HG02571 (cell line): ENCODE data around the gene ERBB4.

Experiments used
- ATAC-seq: cut with Tn5 transposase; IDR thresholded peaks from one replicate; pipeline ENCODE4 v1.9.1; 2021; ENCODE audit warnings: mild to moderate bottlenecking, moderate library complexity; ENCODE audit not compliant: unreplicated experiment

Gene ERBB4

GRCh38 chr2:212364112-212364985, 174.3 kb downstream of the ERBB4 start:
- no peak for ATAC-seq

- no peak for ATAC-seq
Observed at GRCh38 chr2:212361174-212361756, 177.3 kb downstream of the ERBB4 start.

GRCh38 chr2:212360068-212360460, 178.5 kb downstream of the ERBB4 start:
- no peak for ATAC-seq

GRCh38 chr2:212359425-212360067, 179.1 kb downstream of the ERBB4 start:
- ATAC-seq = no peak

GRCh38 chr2:212357606-212358005, 181.0 kb downstream of the ERBB4 start:
- no peak for ATAC-seq

- no peak for ATAC-seq
Observed at GRCh38 chr2:212354382-212354781, 184.2 kb downstream of the ERBB4 start.

- ATAC-seq = no peak
Observed at GRCh38 chr2:212348501-212348900, 190.1 kb downstream of the ERBB4 start.

DNA sequence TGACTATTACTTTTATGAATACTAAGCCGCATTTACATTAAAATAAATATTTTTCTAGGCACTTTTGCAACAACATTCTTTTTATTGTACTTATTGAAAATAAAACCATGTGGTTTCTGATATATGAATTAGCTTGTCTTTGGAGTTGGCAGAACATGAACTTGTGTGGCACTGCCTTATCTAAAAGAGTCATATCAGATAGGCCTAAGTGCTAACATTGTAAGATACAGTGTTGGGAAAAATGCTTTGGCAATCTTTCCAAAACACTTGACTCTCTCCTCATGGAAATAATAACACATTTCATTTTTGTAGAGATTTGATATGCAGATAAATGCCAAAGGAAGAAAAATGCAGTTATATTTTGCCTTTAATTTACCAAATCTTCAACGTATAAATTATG, 191.7 kb downstream of the ERBB4 start:
- no peak for ATAC-seq

- no peak for ATAC-seq
Observed at GRCh38 chr2:212345966-212346365, 192.6 kb downstream of the ERBB4 start.

DNA sequence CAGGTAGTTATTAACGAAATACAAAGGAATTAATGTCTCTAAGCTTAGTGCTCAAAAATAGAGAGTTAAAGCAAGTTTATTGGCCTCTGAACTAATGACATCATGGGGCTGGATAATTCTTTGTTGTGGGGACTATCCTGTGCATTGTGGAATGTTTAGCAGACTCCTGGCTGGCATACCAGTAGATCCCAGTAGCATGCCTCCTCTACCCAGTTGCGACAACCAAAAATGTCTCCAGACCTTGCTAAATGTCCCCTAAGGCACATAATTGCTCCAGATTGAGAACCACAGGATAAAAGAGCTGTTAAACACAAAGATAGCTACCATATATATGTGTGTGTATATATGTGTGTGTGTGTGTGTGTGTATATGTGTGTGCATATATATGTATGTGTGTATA, 194.5 kb downstream of the ERBB4 start:
- no peak for ATAC-seq

DNA sequence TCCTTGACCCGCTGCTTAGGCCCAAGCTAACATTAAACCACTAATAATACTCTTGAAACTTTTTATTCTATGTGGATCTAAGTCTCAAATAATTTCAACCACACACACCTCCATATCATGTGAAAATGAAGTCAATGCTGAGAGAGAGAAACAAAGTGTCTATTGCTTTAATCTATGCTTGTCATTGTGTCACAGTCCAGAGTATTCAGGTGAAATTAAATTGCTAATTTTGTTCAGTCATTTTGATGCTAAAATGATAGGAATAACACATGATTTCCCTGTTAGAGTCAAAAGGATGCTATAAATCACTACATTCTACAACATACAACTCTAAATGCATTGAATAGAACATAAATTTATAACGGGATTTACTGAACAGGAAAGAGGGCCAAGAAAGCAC, 195.4 kb downstream of the ERBB4 start:
- no peak for ATAC-seq

GRCh38 chr2:212337486-212338343, 200.9 kb downstream of the ERBB4 start:
- ATAC-seq = no peak

DNA sequence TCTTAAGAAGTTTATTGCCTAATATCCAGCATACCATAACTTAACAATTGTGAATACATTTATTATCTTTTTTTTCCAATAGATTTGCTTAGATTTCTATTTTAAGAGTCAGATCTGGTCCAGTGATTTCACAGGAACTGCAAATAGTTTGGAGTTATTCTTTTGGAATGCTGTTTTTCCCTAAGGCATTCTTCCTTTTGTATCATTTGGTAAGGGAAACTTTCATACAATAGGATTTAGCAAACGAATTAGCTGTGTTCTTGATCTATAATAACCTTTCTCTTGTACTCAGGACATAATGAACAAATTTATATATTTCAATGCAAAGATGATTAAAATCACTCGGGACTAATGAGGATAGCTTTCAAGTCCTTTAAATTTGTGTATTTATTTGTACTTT, 201.6 kb downstream of the ERBB4 start:
- no peak for ATAC-seq

DNA sequence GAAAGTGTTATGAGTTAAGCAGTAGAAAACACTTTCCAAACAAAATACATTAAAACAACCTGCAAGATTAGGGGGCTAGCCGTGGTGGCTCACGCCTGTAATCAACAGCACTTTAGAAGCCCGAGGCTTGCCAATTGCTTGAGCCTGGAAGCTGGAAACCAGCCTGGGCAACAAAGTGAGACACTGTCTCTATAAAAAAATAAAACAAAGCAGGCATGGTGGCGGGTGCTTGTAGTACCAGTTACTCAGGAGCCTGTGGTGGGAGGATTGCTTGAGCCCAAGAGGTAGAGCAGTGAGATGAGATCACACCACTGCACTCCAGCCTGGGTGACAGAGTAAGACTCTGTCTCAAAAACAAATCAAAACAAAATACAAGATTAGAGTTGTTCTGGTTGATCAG, 208.3 kb downstream of the ERBB4 start:
- no peak for ATAC-seq

DNA sequence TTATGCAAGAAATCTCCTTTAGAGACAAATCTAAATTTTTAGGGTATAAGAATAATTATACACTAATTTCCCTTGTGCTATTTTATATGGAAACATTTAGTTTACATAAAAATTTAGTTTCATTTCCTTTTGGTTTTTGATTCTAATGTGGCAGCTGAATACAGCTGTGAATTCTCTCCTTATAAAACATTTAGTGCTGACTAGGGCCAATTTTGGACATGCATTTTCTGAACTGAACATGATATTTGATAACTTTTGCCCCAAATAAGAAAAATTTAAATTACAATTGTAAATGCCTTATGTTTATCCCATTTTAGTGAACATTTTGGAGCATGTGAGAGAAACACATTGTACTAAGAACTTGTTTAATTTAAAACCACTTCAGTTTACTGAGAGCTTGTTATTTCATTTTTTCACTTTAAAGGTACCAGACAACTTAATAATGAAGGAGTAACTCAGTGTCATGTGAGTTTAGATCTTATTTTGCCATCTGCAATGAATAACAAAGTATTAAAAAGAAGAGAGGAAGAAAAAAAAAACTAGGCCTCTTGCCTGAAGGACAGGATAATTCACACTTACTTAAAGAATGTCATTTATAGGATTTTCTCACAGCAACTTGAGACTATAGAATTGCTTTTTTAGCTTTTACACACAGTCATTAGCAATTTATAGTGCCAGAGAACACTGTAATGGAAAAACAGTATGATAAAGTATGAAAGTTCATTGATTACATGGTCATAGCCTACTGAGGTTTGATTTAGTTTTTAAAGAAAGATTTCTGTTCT, 209.7 kb downstream of the ERBB4 start:
- no peak for ATAC-seq

DNA sequence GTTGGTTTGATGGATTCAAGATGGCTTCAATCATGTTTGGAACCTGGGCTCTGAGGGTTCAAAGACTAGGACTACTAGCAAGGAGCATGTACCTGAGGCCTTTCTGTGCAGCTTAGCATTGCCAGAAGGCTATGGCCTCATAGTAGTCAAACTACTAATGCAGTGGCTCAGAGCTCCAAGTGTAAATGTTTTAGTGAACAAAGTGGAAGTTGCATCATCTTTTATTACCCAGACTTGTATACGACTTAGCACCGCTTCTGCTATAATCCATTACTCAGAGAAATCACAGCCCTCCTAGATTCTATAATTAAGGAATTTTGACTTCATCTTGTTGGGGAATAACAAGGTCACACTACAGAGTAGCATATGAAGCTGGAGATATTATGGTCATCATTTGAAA, 210.5 kb downstream of the ERBB4 start:
- no peak for ATAC-seq

- ATAC-seq = no peak
Observed at GRCh38 chr2:212327171-212327809, 211.3 kb downstream of the ERBB4 start.

- no peak for ATAC-seq
Observed at GRCh38 chr2:212318636-212319035, 220.0 kb downstream of the ERBB4 start.

DNA sequence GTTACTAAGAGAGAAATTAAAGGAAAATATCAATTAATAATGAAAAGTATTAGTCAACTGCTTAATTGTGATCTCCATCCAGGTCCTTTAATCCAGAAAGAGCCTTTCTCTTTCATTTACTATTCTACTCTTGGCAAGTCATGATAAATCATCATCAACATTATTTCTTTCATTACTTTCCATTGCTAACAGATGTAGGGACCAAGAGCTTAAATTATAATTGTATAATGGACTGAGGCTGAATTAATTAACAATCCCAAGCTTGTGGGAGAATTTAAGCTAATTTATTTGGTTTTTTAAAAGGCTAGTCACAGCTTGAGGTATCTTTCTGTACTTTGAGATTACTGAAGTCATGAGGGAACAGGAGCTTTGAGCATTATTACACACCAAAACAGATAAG, 223.9 kb downstream of the ERBB4 start:
- no peak for ATAC-seq
